ENCODE data around the gene PPARA.
"Not testable (repeated sequence)": the region's sequence is repeated elsewhere in the genome, so short reads cannot be mapped to it uniquely, and the experiment has no call there.

The PPARA gene

DNA sequence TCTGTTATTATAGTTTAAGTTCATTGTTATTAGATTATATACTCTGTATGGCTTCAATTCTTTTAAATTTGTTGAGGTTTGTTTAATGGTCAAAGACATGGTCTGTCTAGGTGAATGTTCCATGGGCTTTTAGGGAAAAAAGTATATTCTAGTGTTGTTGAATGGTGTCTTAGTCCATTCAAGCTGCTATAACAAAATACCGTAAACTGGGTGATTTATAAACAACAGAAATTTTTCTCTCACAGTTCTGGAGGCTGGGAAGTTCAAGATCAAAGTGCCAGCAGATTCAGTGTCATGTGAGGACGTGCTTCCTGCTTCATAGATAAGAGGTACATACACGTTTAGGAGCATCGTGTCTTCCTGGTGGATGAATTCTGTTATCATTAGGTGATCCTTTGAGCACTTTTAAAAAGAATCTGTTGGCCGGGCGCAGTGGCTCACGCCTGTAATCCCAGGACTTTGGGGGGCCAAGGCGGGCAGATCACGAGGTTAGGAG lies 26.2 kb downstream of the PPARA start:
- DNase-seq, result no peak

DNA sequence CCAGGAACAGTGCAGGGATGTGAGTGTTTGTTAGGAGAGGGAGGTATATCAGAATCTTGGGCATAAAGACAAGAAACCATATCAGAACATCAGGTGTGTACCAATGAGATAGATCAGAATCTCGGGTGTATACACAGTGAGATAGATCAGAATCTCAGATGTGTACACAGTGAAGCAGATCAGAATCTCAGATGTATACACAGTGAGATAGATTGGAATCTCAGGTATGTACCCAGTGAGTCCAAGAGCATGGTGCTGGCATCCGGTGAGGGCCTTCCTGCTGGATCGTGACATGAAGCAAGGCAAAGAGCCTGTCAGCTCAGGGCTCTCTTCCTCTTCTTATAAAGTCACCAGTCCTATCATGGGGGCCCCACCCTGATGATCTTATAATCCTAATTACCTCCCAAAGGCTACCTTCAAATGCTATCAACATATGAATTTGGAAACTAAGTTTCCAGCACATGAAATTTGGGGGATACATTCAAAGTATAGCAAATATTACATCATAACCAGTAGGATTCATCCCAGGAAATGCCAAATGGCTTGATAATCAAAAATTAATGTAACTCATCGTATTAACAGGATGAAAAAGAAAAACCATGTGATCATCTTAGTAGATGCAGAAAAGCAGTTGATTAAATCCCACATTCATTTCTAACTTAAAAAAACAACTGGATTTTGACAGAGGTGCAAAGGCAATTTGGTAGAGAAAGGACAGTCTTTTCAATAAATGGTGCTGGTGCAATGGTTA lies 28.6 kb downstream of the PPARA start:
- no peak for DNase-seq

GRCh38 chr22:46179748-46180147 lies 29.4 kb downstream of the PPARA start:
- DNase-seq, result no peak

DNA sequence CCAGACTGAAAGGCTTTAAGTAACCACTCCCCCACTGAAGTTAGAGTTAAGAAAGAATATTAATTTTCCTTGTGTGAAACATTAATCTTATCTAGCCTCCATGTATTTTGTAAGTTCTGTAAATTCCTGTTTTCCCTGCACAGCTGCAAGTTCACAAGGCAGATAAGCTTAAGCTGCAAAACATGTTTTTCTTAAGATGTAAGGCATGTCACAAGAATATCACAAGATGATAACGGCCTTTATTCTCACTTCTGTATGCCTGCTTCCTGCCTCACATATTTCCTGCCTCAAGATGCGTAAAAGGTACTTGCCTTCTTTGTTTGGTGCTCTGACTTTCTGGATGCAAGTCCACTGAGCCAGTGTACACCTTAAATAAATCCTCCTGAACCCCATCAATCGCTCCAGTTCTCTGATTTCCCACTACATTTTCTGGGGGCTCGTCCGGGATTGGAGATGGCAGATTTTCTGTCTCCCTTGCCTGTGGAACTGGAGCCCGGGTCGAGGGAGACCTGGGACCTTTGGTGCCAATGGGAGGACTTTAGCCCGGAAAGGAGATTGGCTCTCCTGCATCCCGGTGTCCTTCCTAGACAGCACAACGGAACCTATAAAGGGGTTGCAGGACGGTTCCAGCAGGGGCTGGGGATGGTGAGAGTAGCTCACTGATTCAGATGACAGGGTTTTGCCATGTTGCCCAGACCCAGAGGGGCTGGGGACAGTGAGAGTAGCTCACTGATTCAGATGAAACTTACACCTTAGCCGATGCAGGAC lies 30.2 kb downstream of the PPARA start:
- no peak for DNase-seq

DNA sequence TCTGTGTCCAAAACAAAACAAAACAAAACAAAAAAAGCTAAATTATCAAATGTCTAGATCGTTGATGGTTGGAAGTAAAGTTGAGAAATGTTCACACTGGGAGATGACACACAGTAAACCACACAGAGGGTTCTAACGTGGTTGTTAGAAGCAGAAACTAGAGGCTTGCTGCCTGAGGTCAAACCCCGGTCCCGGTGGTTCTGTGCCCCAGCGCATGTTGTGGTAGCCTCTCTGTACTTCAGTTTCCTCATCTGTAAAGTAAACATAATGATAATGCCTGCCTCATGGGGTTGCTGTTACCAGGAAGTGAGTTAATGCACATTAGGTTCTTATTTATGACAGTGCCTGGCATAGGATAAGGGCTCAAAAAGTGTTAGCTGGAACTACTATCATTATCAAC lies 33.4 kb downstream of the PPARA start:
- no peak for DNase-seq

DNA sequence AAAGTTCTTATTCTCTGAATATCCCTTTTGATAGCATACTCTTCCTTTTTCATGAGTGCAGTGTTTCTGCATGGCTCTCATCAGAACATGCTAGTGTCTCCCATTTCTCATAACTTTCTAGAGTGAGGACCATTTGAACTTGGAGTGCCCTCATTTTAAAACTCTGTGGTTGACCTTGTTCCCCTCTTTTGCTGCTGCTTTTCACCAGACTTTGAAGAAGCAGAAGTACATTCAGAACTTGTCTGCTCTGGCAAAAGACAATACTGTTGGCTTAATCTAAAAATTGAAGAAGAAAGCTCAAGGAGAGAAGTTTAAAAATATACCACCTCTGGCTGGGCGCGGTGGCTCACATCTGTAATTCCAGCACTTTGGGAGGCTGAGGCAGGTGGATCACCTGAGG lies 35.0 kb downstream of the PPARA start:
- DNase-seq, result no peak

GRCh38 chr22:46187862-46188261 lies 37.5 kb downstream of the PPARA start:
- no peak for DNase-seq

GRCh38 chr22:46192210-46192993 lies 42.1 kb downstream of the PPARA start:
- no peak for DNase-seq

DNA sequence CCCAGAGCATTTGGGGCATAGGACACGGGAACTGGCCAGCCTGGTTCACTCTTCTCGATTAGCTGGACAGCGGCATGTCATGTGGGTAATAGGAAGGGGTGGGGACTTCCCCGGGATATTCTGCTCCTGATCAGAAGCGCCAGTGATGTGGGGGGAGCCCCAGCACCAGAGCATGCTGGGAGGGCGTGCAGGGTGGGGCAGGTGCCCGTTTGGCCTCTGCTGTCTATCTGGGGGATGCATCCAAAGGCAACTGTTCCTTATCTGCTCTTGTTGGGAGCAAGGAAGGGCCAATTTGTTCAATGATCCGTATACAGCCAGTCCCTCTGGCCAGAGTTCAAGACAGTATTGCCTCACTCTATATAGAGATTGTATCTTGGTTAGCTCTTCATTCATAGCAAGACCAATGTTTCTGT lies 43.6 kb downstream of the PPARA start:
- no peak for DNase-seq

GRCh38 chr22:46195487-46196165 lies 45.3 kb downstream of the PPARA start:
- no peak for DNase-seq

DNA sequence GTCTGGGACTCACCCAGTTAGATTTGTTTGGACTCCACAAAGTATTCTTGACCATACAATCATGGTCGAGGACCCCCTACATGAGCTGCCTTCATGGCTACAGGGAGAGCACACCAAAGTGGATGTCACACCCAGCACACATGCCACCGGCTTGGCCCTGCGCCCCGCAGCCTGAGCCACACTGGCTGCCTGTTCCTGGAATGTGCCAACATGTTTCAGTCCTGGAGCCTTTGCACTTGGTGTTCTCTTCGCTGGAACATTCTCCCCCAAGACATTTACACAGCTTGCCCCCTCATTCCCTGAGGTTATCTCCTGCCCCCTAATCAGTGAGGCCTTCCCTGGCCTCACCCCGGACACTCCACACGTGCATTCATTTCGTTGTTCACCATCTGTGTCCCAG lies 46.0 kb downstream of the PPARA start:
- no peak for DNase-seq

GRCh38 chr22:46198274-46198673 lies 47.9 kb downstream of the PPARA start:
- DNase-seq, result no peak

DNA sequence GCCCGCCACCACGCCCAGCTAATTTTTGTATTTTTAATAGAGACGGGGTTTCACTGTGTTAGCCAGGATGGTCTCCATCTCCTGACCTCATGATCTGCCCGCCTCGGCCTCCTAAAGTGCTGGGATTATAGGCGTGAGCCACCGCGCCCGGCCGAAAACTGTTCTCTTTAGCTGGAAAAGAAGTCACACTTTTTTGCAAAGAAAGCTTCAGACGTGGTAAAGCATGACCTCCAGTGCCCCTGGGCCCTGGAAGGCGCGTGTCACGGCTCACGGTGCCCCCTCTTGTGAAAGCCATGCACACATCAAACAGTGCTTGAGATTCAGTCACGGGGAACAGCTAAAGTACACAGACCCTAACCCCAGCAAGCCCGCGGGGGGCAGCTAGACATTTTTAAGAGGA lies 48.5 kb downstream of the PPARA start:
- not testable (repeated sequence) for DNase-seq

GRCh38 chr22:46201059-46201757 lies 50.9 kb downstream of the PPARA start:
- no peak for DNase-seq

DNA sequence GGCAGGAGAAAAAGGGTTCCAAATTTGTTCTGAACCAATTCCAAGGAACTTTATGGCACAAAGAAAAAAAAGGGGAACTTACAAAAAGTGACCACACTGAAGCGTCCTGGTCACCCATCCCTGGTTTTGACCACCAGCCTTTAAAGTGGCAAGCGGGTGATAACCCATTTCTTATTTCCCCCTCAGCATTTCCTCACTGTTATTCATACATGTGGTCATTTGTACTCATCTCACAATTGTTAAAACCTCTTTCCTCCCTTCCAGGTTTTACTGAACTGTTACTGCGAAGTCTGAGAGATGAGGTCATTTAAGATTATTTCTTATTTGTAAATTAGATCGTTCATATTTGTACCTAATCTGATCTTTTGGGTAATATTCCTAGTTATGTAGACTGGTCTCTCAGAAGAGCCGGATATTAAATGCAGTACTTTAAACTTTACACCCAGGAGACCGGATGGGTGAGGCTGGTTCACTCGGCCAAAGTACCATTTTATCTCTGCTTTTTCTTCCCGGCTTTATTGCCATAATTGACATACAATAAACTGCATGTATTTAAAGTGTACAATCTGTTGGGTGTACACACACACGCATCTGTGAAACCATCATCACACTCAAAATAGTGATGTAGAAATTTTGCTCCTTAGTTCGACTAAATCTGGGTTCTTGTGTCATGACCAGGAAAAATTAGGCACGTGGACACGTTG lies 52.7 kb downstream of the PPARA start:
- DNase-seq, result no peak

- no peak for DNase-seq
Measured at GRCh38 chr22:46203601-46203980, 53.3 kb downstream of the PPARA start.

DNA sequence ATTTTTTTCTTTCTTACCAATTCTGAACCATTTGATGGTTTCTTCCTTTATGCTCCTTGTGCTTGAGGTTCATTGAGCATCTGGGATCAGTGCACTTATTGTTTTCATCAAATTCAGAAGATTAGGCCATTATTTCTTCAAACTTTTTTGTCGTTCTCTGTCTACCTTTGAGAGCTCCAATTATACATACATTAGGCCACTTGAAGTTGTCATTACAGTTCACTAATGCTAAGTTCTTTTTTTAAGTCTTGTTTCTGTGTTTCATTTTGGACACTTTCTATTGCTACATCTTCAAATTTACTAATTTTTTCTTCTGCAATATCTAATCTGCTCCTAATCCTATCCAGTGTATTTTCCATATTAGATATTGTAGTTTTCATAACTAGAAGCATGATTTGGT lies 58.9 kb downstream of the PPARA start:
- no peak for DNase-seq

DNA sequence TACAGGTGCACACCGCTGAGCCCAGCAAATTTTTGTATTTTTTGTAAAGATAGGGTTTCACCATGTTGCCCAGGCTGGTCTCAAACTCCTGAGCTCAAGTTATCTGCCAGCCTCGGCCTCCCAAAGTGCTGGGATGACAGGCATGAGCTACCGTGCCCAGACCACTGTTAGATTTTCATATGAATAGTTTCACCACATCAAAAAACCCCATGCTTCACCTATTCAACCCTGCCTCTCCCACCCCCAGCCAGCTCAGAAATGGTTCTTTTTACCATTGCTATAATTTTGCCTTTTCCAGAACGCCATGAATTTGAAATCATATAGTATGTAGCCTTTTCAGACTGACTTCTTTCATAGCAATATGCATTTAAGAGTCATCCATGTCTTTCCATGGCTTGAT lies 61.9 kb downstream of the PPARA start:
- no peak for DNase-seq

GRCh38 chr22:46213052-46213451 lies 62.7 kb downstream of the PPARA start:
- no peak for DNase-seq

DNA sequence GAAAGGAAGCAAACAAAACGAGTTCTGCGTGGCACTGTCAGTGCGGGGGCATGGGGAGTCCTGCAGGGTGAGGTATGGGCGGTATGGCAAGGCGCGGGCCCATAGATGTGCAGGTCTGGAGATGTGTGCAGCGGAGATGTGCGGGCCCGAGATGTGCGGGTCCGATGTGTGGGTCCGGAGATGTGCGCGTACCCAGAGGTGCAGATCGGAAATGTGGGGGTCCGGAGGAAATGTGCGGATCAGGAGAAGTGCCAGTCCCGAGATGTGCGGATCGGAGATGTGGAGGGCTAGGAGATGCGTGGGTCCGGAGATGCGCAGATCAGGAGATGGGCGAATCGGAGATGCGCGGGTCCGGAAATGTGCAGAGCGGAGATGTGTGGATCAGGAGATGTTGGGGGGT lies 63.8 kb downstream of the PPARA start:
- no peak for DNase-seq

GRCh38 chr22:46214616-46215015 lies 64.3 kb downstream of the PPARA start:
- no peak for DNase-seq

DNA sequence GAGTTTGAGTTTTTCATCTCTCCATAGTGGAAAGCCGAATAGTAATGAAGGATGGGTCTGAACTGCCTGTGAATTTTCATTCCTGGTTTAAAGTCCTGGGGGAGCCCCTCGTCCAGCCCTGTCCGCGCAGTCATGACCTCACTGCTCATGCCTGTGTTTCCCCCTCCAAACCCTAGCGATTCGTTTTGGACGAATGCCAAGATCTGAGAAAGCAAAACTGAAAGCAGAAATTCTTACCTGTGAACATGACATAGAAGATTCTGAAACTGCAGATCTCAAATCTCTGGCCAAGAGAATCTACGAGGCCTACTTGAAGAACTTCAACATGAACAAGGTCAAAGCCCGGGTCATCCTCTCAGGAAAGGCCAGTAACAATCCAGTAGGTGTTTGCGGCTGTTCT lies 69.3 kb downstream of the PPARA start:
- no peak for DNase-seq

Data from central memory CD4-positive, alpha-beta T cell (primary cell).